ENCODE results near the gene SRRM3.
"Not testable (repeated sequence)": the region's sequence is repeated elsewhere in the genome, so short reads cannot be mapped to it uniquely, and the experiment has no call there.

The SRRM3 gene

DNA sequence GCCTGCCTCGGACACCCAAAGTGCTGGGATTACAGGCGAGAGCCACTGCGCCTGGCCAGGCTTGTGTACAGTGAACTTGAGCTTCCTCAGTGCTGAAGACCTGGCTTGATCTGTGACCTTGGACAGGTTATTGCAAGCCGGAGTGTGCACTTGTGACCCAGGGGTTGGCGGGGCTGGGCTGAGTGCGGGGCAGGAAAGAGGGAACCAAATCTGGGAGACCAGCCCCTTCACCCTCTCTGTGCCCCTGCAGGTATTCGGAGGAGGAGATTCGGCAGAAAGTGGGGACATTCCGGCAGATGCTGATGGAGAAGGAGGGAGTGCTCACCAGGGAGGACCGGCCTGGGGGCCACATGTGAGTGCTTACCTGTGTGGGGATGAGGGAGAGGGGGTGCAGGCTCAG is 46.2 kb downstream of the SRRM3 start:
- DNase-seq, result no peak
- in situ Hi-C loops (cut with MboI; ENCODE audit: low pct_unique_long_range_greater_than_20kb, low sequenced_read_pairs), result loop anchor here (25.0 kb wide), 1 partner anchor 186 kb away; no protein-coding TSS in a partner anchor

DNA sequence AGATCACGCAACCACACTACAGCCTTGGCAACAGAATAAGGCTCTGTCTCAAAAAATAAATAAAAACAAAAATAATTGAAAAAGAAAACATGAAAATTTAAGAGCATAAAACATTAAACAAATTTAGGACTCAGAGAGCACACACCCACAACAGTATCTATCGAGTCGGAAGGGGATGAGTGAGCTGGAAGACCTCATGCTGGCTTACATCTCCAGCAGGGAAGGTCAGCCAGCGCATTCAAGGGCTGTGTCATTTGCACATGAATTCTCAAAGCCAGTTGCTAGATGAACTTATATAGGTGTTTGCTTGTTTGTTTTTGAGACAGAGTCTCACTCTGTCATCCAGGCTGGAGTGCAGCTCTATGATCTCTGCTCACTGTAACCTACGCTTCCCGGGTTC is 50.3 kb downstream of the SRRM3 start:
- no peak for DNase-seq
- in situ Hi-C loops (cut with MboI; ENCODE audit: low pct_unique_long_range_greater_than_20kb, low sequenced_read_pairs), result no loop called here

DNA sequence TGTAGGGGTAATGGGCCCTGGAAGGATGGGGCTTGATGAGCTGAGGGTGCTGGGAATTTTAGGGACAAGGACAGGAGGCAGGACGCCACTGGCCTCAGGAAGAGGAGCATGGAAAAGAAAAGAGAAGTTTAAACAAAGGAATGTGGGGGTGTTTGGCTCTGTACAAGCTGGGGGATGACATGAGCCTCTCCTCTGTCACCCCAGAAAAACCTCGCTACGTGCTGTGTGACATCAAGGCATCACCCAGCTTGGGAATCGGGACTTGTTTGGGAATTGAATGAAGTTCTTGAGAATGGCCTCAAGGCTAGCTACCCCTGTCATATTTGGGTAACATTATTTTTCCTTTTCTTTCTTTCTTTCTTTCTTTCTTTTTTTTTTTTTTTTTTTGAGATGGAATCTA is 53.1 kb downstream of the SRRM3 start:
- in situ Hi-C loops (cut with MboI; ENCODE audit: low pct_unique_long_range_greater_than_20kb, low sequenced_read_pairs), result no loop called here

DNA sequence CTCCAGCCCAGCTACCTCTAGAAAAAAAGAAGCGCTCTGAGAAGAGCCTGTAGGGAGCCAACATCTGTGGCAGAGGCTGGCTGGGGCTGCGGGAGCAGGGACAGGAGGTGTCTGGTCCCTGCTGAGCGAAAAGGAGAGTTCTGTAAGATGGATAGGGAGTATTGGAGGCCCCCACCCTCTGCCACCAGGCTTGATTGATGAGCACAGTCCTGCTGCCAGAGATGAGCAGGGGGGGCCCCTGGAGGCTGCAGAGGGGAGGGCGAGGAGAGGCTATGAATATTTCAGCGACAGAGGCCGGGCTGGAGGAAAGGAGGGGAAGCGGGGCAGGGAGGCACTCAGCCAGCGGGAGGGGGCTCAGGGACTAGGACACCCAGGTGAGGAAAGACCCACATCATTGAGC is 56.3 kb downstream of the SRRM3 start:
- in situ Hi-C loops (cut with MboI; ENCODE audit: low pct_unique_long_range_greater_than_20kb, low sequenced_read_pairs), result no loop called here
- DNase-seq, result no peak

More for the DNA sequence above, 53.1 kb downstream of the SRRM3 start:
- no peak for DNase-seq

DNA sequence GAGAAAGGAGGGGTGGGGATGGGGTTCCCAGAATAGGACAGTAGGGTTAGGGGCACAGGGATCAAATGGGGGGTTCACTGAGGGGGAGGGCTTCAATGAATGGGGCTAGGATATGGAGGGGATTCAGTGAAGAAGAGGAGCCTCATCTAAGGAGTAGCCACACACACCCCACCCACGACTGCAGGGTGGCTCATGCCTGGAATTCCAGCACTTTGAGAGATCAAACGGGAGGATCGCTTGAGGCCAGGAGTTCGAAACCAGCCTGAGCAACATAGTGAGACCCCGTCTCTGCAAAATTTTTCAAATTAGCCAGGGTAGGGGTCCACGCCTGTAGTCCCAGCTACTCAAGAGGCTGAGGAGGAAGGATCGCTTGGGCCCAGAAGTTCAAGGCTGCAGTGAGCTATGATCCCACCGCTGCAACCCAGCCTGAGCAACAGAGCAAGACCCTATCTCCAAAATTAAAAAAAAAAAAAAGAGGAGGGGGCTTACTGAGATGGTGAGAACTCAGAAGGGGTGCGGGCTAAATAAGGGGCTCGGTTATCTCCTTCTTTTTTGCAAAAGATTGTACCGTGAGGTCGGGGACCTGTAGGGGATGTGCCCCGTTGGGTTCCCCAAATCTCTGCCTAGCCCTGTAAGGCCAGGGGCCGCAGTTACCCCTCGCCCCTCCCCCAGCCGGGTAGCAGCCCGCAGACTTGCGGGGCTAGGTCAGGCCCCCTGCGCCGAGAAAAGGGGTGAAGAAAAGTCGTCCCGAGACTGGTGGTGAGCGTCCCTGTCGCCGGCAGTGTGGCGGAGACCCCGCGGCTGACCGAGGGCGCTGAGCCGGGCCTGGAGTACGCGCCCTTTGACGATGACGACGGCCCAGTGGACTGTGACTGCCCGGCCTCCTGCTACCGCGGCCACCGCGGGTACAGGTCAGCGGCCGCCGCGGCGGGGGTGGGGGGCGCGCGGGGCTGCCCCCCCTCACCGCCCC is 57.7 kb downstream of the SRRM3 start:
- DNase-seq, result no peak
- in situ Hi-C loops (cut with MboI; ENCODE audit: low pct_unique_long_range_greater_than_20kb, low sequenced_read_pairs), result no loop called here

DNA sequence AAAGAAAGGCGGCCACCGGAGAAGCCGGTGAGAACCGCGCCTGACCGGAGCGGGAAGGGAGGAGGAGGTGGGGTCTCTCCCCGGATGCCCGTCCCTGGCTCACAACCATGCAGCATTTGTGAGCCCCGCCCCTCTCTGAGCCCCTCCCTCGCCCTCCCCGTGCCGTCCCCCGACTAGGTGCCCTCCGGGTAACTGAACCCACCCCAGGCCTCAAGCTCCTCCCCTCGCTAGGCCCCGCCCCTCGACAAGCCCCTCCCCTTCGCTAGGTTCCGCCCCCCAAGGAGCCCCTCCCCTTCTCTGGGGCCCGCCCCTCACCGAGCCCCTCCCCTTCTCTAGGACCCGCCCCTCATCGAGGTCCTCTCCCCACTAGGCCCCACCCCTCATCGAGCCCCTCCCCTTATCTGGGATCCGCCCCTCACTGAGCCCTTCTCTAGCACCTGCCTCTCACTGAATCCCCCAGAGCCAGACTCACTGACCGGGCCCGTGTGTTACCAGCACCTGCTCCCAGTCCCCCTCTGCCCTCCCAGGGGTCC is 58.5 kb downstream of the SRRM3 start:
- no peak for DNase-seq
- in situ Hi-C loops (cut with MboI; ENCODE audit: low pct_unique_long_range_greater_than_20kb, low sequenced_read_pairs), result no loop called here

DNA sequence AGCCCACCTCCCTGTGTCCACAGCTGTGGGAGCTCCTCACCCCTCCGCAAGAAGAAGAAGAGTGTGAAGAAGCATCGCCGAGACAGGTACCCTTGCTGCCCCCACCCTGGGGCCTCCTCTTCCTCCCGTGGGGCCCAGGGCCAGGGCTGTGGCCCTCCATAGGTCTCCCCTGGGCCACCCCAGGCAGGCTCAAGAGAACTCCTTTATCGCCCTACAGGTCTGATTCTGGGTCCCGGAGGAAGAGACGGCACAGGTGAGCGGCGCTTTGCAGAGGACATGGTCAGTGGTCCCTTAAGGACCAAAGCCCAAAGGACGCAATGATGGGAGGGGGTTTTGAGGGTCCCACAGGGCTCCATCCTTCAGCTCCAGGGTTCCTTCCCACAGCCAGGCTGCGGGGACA is 59.6 kb downstream of the SRRM3 start:
- in situ Hi-C loops (cut with MboI; ENCODE audit: low pct_unique_long_range_greater_than_20kb, low sequenced_read_pairs), result no loop called here

DNA sequence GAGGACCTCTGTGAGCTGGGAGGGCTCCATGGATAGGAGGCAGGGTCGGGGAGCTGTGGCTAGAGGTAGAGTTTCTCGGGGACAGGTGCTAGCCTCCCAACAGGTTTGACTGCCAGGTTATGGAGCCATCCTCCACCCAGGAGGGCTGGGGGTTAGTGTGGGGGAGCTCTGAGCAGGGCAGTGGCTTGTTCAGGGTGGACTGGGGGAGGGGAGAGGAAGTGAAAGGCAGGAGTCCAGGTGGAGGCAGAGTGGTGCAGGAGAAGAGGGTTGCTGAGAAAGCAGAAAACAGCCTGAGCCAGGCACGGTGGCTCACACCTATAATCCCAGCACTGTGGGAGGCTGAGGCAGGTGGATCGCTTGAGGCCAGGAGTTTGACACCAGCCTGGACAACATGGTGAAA is 60.2 kb downstream of the SRRM3 start:
- in situ Hi-C loops (cut with MboI; ENCODE audit: low pct_unique_long_range_greater_than_20kb, low sequenced_read_pairs), result no loop called here
- no peak for DNase-seq

More for the DNA sequence above, 59.6 kb downstream of the SRRM3 start:
- DNase-seq, result no peak

DNA sequence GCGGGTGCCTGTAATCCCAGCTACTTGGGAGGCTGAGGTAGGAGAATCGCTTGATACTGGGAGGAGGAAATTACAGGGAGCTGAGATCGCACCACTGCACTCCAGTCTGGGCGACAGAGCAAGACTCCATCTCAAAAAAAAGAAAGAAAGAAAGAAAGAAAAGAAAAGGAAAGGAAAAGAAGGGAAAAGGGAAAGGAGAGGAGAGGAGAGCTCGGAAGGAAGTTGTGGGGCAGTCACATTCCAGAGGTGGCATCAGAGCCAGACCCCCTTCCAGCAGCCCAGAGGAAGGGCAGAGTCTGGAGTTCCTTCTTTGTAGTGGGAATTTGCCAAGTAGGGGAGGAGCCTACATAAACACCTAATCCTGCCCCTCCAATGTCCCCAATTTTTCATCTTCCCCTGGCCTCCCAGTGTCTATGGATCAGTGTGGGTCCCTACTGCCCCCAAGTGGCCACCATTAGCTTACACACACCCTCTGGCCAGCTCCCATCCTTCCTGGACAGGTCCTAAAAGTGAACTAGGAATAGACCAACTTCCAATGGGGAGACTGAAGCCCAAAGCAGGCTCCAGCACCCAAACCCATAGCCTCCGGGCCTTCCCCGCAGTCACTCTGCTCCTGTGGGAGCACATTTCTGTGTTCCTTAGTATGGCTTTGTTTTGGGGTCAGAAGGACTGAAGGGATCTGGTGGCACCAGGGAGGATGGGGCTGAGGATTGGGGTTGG is 61.1 kb downstream of the SRRM3 start:
- in situ Hi-C loops (cut with MboI; ENCODE audit: low pct_unique_long_range_greater_than_20kb, low sequenced_read_pairs), result no loop called here
- peak; percentile 74 for DNase-seq

DNA sequence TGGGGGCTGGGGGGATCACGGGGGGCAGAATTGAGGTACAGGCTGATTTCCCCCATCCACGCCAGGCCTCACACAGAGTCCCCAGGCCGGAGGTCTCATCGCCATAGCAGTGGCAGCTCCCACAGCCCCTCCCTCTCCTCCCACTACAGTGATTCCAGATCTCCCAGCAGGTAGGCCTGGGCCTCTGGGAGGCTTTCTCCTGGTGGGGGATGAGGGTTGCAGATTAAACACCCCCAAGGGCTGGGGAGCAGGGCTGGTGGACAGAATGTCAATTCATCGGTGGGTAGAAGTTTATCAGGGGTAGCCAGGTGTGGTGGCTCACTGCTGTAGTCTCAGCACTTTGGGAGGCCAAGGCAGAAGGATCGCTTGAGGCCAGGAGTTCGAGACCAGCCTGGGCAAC is 63.6 kb downstream of the SRRM3 start:
- in situ Hi-C loops (cut with MboI; ENCODE audit: low pct_unique_long_range_greater_than_20kb, low sequenced_read_pairs), result no loop called here
- DNase-seq, result no peak

DNA sequence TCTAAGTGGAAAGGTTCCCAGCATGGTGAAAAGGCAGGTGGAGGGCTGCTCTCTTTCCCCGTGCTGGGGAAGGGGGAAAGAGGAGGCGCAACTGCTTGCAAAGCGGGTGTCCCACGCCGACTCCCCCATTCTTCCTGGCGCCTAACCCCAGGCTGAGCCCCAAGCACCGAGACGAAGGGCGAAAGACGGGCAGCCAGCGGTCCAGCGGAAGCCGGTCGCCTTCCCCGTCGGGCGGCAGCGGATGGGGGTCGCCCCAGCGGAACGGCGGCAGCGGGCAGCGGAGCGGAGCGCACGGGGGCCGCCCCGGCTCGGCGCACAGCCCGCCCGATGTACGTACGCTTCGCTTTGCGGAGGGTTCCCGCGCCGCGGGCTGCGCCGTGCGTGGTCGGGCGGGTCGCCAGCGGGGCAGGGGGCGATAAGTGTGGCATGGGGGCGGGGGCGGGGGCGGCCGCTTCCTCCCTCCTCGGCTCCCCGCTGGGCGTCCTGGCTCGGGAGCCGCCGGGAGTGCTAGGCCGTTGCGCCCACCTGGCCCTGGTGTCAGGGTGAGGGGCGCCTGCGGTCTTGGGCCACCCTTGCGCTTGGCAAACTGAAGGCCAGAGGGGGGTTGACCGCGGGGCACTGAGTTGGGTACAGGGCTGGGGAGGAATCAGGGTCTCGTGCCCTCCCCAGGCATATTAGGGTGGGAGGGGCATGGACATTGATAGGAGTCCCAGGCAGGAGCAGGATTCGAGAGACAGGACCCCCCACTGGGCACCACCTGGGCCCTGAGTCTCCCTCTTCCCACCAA is 65.6 kb downstream of the SRRM3 start:
- in situ Hi-C loops (cut with MboI; ENCODE audit: low pct_unique_long_range_greater_than_20kb, low sequenced_read_pairs), result no loop called here
- DNase-seq, result no peak

DNA sequence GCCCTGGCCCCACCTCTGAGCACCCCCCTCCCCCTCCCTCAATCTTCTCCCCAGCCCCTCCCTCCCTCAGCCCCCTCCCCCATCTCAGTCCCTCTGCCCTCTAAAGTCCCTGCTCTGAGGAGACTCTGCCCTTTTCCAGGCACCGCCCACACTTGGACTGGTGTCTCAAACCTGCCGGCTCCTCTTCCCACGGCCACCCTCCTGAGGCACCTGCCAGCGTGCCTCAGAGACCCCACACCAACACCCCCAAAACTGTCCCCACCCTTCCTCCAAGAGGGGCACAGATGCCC is 66.1 kb downstream of the SRRM3 start:
- in situ Hi-C loops (cut with MboI; ENCODE audit: low pct_unique_long_range_greater_than_20kb, low sequenced_read_pairs), result no loop called here

DNA sequence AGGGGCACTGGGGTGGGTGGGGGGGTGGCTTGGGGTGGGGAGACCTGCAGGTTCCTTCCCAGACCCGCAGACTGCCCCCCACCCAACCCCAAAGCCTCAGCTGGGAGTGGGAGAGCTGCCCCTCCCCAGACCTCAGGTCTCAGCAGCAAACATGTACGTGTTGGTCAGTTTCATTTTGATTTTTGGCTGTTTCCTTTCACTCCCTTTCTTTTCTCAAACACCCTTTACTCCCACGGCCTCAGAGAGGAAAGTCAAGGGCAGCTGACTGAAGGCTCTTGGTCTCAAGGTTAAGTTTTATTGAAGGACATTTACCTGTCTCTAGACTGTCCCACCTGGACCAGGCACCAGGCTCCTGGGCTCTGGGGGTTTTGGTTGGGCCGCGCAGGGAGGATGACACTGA is 66.7 kb downstream of the SRRM3 start:
- no peak for DNase-seq
- in situ Hi-C loops (cut with MboI; ENCODE audit: low pct_unique_long_range_greater_than_20kb, low sequenced_read_pairs), result no loop called here

More for the DNA sequence above, 66.1 kb downstream of the SRRM3 start:
- no peak for DNase-seq

DNA sequence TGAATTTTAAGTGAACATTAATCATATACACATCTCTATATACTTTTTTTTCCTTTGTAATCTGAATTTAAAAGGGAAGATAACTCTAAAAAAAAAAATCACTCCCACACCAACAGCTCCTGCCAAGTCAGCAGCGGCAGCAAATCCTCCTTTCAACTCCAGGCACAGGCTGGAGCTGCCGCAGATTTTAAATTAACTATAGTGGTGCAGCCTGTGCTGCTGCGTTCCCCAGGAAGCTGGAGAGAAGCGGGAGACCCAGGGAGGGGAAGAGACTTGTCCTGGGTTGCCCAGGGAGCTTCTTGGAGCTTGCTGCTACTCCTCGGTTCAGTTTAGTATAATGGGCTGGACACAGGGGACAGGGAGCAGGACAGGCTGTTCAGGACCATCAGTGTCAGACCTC is 68.2 kb downstream of the SRRM3 start:
- in situ Hi-C loops (cut with MboI; ENCODE audit: low pct_unique_long_range_greater_than_20kb, low sequenced_read_pairs), result no loop called here
- DNase-seq, result no peak

DNA sequence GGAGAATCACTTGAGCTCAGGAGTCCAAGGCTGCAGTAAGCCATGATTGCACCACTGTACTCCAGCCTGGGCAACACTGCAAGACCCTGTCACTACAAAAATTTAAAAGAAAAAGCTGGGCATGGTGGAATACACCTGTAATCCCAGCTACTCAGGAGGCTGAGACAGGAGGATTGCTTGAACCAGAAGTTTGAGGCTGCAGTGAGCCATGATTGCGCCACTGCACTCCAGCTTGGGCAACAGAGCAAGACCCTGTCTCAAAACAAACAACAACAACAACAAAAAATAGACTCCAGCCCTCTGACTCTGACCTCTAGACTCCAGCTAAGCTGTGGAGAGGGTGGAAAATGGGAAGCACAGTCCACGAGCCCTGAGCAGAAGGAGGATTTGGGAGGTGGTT is 69.7 kb downstream of the SRRM3 start:
- DNase-seq; in situ Hi-C loops (cut with MboI; ENCODE audit: low pct_unique_long_range_greater_than_20kb, low sequenced_read_pairs): not testable (repeated sequence)

DNA sequence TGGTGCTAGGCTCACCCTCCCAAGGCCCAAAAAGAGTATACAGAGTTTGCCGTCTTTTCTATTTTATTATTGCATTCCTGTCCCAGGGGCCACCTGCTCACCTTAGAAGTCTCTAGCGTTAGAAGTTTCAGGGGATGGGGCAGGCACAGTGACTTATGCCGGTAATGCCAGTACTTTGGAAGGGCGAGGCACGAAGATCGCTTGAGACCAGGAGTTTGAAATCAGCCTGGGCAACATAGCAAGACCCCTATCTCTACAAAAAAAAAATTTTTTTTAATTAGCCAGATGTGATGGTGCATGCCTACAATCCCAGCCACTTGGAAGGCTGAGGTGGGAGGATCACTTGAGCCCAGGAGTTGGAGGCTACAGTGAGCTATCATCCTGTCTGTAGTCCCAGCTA is 70.4 kb downstream of the SRRM3 start:
- in situ Hi-C loops (cut with MboI; ENCODE audit: low pct_unique_long_range_greater_than_20kb, low sequenced_read_pairs), result no loop called here
- DNase-seq, result no peak

DNA sequence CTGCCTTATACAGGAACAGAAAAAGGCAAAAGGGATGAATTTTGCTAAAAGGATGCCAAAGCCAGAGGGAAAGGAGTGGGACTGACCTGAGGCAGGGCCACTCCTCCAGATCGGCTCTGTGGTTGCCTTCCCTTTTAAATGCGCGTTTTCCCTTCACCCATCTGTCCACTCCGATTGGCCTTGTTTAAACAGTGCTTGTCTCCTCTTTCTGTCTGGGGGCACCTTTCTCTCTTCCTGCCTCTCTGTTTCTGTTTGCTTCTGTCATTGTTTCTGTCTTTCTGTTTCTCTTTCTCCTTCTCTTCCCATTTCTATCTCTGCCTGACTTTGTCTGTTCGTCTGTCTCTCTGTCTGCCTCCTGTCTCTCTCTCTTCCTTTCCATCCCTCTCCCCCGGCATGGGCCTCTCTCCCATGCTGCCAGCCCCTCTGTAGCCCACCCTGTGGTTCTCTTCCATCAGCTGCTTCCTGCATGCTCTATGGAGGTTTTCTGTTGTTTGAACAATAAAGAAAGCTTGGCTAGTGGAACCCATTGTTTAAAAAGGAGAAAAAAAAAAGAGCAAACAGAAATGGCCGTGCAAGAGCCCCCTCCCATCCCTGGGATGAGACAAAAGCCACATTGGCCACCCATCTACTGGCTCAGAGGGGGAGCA is 71.3 kb downstream of the SRRM3 start:
- no peak for DNase-seq
- in situ Hi-C loops (cut with MboI; ENCODE audit: low pct_unique_long_range_greater_than_20kb, low sequenced_read_pairs), result no loop called here

DNA sequence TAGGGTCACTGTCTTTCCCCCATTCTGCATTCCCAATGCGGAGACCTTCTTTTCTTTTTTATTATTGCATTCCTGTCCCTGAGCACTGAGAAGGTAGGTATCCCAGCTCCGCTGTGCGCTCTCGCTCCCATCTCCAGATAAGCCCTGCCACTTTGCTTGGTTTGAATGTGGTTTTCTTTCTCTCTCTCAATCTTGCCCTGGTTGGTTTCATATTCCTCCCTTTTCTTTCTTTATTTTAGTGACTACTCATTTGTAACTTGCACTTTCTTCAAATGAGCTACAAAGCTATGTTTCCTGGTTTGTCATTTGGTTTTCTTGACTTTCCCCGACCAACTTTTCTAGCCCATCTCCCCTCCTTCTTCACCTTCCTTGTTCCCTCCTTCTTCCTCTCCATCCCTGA is 71.8 kb downstream of the SRRM3 start:
- in situ Hi-C loops (cut with MboI; ENCODE audit: low pct_unique_long_range_greater_than_20kb, low sequenced_read_pairs), result no loop called here

DNA sequence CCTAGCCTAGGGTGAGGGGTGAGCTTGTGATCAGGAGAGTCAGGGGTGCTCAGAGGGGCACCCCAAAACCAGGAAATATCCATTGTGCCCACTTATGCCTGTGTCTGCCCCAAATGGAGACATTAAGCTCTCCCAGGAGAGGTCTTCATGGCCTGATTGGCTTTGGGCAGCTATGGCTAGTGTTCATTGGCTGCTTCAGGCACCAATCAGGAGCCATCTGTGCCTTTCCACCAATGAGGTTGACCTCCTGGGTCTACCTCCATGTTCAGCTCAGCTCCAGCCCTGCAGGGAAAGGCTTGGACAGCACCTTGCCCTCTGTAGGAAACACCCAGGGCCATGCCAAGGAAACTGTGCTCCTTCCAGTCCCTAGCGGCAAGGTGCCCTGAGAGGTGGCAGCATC is 76.8 kb downstream of the SRRM3 start:
- in situ Hi-C loops (cut with MboI; ENCODE audit: low pct_unique_long_range_greater_than_20kb, low sequenced_read_pairs), result no loop called here
- no peak for DNase-seq

More for the DNA sequence above, 71.8 kb downstream of the SRRM3 start:
- DNase-seq, result no peak
